ENCODE data around the gene OR2B2. TPM values are rescaled to one million over a fixed set of nuclear protein-coding genes. Genes with fewer than 3 reads are reported as not detected.

OR2B2 gene
- polyA plus RNA-seq, 2 of the 4 experiments (the other 2 are of a cell fraction) = not detected

GRCh38 chr6:27868311-27868710 lies 43.9 kb downstream of the OR2B2 start (continued):
- no peak for TF ChIP-seq PBX3 (IDR thresholded peaks at IDR 0.05)
- no peak for TF ChIP-seq JUNB (IDR thresholded peaks at IDR 0.05)
- TF ChIP-seq USF2 (IDR thresholded peaks at IDR 0.05) = no peak
- TF ChIP-seq NPAS2 (CRISPR knock-in tag; IDR thresholded peaks at IDR 0.05; ENCODE audit: borderline replicate concordance) = no peak
- TF ChIP-seq ATOH8 (CRISPR knock-in tag; IDR thresholded peaks at IDR 0.05; ENCODE audit: low read depth) = no peak
- no peak for TF ChIP-seq RARB (CRISPR knock-in tag; IDR thresholded peaks at IDR 0.05)
- no peak for TF ChIP-seq HDAC2 (IDR thresholded peaks at IDR 0.05)

GRCh38 chr6:27867945-27868300 lies 44.3 kb downstream of the OR2B2 start:
- CTCF ChIA-PET = no interaction called here
- 86% methylated on average over 1 of the region's 1 CpG for WGBS (ENCODE audit: missing lambda C conversion rate)

More at GRCh38 chr6:27867945-27868300, 44.3 kb downstream of the OR2B2 start:
- POLR2A ChIA-PET = interaction anchor here (0.8 to 10.7 kb wide), 7 partner anchors 22 to 53 kb away, joined by 3 to 127 read pairs (median 4); a partner anchor contains a TSS
- no peak for ATAC-seq
- Histone ChIP-seq H3K9me3 (no peaks in the 10 kb centered on the region), H3K4me3 (no peak overlapping the region), H3K4me1 (0 out of 3 replicates have a peak, but pooled peaks cover 4% of the 10 kb centered on the region), H3K4me2 (peak overlapping the region; percentile 73), H3K27ac (peak overlapping the region; percentile 70 to 80)
- DNase-seq (ENCODE audit: low read depth in 1 of 2, low spot score in 1 of 2) = no peak
- TF ChIP-seq FOXS1 (CRISPR knock-in tag; IDR thresholded peaks at IDR 0.05) = no peak
- TF ChIP-seq HOXB5 (CRISPR knock-in tag; IDR thresholded peaks at IDR 0.05) = no peak
- no peak for TF ChIP-seq NPAS2 (CRISPR knock-in tag; IDR thresholded peaks at IDR 0.05; ENCODE audit: borderline replicate concordance)
- no peak for TF ChIP-seq USF2 (IDR thresholded peaks at IDR 0.05)
- TF ChIP-seq FOSL2 (IDR thresholded peaks at IDR 0.05) = no peak
- TF ChIP-seq FOSL2 (CRISPR knock-in tag; IDR thresholded peaks at IDR 0.05) = no peak
- no peak for TF ChIP-seq HOXA7 (CRISPR knock-in tag; IDR thresholded peaks at IDR 0.05)
- no peak for TF ChIP-seq CEBPB (IDR thresholded peaks at IDR 0.05)
- no peak for TF ChIP-seq HDAC2 (IDR thresholded peaks at IDR 0.05)
- no peak for TF ChIP-seq NFE2L2 (conservative IDR thresholded peaks at IDR 0.05; ENCODE audit: low read length)
- TF ChIP-seq ZSCAN20 (CRISPR knock-in tag; IDR thresholded peaks at IDR 0.05) = no peak
- TF ChIP-seq EHMT2 (IDR thresholded peaks at IDR 0.05; ENCODE audit: low read depth) = no peak
- no peak for TF ChIP-seq CHD4 (IDR thresholded peaks at IDR 0.05; ENCODE audit: borderline replicate concordance)
- no peak for TF ChIP-seq EHF (CRISPR knock-in tag; IDR thresholded peaks at IDR 0.05)
- no peak for TF ChIP-seq ZNF302 (CRISPR knock-in tag; IDR thresholded peaks at IDR 0.05)
- TF ChIP-seq PHF8 (IDR thresholded peaks at IDR 0.05; ENCODE audit: borderline replicate concordance, low read depth) = no peak
- no peak for TF ChIP-seq ATOH8 (CRISPR knock-in tag; IDR thresholded peaks at IDR 0.05; ENCODE audit: low read depth)
- TF ChIP-seq HOXB13 (CRISPR knock-in tag; IDR thresholded peaks at IDR 0.05; ENCODE audit: low read depth) = no peak
- no peak for TF ChIP-seq E2F6 (IDR thresholded peaks at IDR 0.05; ENCODE audit: borderline replicate concordance, low read depth)
- TF ChIP-seq RNF2 (IDR thresholded peaks at IDR 0.05; ENCODE audit: borderline replicate concordance, low read depth) = no peak
- TF ChIP-seq TP53 (CRISPR knock-in tag; IDR thresholded peaks at IDR 0.05) = no peak
- no peak for FAIRE-seq
